BE2C (cell line): ENCODE results near the gene TCERG1L.

Source experiments
- DNase-seq: peaks from one replicate; pipeline ENCODE4 v3.0.0-alpha.2; 2020
- H3K27me3 ChIP-seq: fragments of 250-450 bp; sonication (Bioruptor Pico); 2 replicates; pipeline ENCODE4 v1.5.1; 2020; ENCODE audit warnings: mild to moderate bottlenecking
- H3K36me3 ChIP-seq: fragments of 250-450 bp; sonication (Bioruptor Pico); 2 replicates; pipeline ENCODE4 v1.5.1; 2020; ENCODE audit warnings: mild to moderate bottlenecking
- H3K4me1 ChIP-seq: fragments of 250-450 bp; sonication (Bioruptor Pico); 2 replicates; pipeline ENCODE4 v1.5.1; 2020
- H3K4me3 ChIP-seq: 2 replicates; pipeline ENCODE4 v1.5.1; 2011; ENCODE audit warnings: low read depth, low read length
- H3K9me3 ChIP-seq: fragments of 250-450 bp; sonication (Bioruptor Pico); 2 replicates; pipeline ENCODE4 v1.5.1; 2020
- TF ChIP-seq, protein P1 (sequence below): IDR thresholded peaks from 2 replicates; pipeline ENCODE4 v1.5.1; 2012; ENCODE audit warnings: mild to moderate bottlenecking, low read depth, low read length

The TCERG1L gene

DNA sequence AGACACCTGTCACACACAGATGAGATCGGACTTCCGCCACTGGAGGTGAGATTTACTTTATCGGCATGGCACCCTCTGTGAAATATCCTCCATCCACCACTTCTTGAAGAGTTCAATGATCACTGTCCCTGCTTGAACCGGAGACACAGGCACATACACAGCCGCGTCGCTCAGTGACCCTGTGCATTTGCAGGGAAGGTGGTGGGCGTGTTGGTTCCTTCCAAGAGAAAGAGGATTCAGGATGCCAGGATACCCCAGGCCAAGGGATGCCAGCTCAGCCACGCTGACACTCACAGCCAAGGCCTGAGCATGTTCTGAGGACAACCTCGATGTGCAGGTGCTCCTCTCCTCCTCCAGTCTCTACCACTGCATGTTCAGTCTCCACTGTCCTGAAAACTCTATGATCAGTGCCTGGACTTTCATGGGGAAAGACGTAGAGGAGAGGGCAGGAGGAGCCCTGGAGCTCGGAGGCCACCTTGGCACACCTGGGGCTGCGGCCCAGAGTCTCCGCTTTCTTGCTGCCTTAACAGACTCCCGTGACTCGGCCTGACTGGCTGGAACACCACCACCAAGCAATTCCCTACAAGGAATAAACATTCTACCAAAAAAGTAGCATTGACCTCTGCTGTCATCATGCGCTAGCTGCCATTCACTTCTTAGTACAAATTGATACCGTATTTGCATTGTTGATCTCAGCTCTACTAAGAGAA lies 115.2 kb downstream of the TCERG1L start:
- no peaks in the 10 kb centered on the region for H3K27me3 ChIP-seq
- no peaks in the 10 kb centered on the region for H3K4me1 ChIP-seq
- TF ChIP-seq, protein P1, sequence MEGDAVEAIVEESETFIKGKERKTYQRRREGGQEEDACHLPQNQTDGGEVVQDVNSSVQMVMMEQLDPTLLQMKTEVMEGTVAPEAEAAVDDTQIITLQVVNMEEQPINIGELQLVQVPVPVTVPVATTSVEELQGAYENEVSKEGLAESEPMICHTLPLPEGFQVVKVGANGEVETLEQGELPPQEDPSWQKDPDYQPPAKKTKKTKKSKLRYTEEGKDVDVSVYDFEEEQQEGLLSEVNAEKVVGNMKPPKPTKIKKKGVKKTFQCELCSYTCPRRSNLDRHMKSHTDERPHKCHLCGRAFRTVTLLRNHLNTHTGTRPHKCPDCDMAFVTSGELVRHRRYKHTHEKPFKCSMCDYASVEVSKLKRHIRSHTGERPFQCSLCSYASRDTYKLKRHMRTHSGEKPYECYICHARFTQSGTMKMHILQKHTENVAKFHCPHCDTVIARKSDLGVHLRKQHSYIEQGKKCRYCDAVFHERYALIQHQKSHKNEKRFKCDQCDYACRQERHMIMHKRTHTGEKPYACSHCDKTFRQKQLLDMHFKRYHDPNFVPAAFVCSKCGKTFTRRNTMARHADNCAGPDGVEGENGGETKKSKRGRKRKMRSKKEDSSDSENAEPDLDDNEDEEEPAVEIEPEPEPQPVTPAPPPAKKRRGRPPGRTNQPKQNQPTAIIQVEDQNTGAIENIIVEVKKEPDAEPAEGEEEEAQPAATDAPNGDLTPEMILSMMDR = no peak
- no peaks in the 10 kb centered on the region for H3K36me3 ChIP-seq
- DNase-seq = no peak
- H3K9me3 ChIP-seq = no peaks in the 10 kb centered on the region
- H3K4me3 ChIP-seq = no peak overlapping the region

DNA sequence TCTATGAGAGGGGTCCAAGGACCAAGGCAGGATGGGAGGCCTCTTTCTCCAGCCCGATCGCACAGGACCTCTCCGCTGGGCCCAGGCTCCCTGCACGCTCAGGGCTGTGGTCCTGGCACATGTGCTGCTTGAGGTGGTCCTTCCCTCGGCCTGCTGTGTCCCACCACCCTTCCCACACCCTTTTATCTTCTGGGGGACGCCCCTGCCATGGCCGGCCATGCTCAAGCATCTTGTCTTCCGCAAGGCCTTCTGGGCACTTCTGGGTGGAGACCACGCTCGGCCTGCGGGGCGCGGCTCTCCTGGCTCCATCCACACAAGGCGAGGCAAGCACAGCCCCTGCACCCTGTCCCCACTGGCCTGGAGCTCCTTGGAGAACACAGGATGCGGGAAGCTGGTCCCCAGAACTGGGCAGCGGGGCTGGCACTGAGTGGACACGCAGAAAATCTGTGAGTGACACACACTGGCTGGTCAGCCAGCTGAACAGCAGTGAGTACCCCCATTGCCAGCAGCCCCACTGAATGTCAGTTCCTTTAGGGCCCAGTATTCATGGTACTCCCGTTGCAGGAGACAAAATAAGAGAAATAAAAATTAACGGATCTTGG lies 115.9 kb downstream of the TCERG1L start:
- H3K4me3 ChIP-seq = no peak overlapping the region
- TF ChIP-seq, protein P1 = no peak
- H3K27me3 ChIP-seq = no peaks in the 10 kb centered on the region
- DNase-seq = no peak
- H3K4me1 ChIP-seq = no peaks in the 10 kb centered on the region
- no peaks in the 10 kb centered on the region for H3K36me3 ChIP-seq
- H3K9me3 ChIP-seq = no peaks in the 10 kb centered on the region

DNA sequence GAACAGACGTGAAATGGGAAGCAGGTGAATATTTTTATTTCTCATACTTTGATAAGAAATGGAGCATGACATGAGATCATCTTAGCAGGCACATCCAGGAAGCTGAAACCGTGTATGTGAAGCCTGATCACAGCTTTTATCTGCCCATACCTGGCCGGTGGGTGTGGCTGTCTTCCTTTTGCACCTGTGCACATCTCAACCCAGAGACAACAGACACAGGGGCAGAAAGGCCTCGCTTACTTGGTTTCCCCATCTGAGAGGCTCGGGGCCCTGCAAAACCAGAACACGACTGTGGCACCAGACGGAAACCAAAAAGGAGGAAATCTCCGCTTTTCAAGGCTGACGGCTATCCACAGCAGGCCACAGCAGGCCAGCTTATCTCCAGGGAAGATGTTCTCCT lies 116.4 kb downstream of the TCERG1L start:
- H3K36me3 ChIP-seq = no peaks in the 10 kb centered on the region
- no peaks in the 10 kb centered on the region for H3K4me1 ChIP-seq
- no peaks in the 10 kb centered on the region for H3K9me3 ChIP-seq
- no peak for DNase-seq
- no peak overlapping the region for H3K4me3 ChIP-seq
- H3K27me3 ChIP-seq = no peaks in the 10 kb centered on the region
- TF ChIP-seq, protein P1 = no peak

DNA sequence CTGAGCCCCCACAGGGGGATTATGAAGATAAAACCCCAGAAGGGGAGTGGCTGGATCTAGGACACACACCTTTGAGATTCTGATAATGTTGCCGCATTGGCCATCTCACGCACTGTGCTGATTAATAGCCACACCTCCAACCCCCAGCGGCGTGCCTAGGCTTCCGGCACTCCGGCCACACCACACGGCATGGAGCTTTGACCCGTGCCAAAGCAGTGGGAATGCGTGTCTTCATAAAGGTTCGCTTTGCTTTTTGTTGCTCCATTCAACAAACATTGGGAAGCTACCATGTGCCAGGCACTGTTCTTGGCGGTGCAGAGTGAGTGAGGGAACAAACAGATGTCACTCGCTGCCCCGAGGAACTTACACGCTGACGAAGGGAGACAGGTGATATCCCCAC lies 117.6 kb downstream of the TCERG1L start:
- TF ChIP-seq, protein P1 = no peak
- Histone ChIP-seq H3K4me1 (no peaks in the 10 kb centered on the region), H3K9me3 (no peaks in the 10 kb centered on the region), H3K27me3 (no peaks in the 10 kb centered on the region), H3K36me3 (no peaks in the 10 kb centered on the region), H3K4me3 (no peak overlapping the region)
- DNase-seq = no peak

DNA sequence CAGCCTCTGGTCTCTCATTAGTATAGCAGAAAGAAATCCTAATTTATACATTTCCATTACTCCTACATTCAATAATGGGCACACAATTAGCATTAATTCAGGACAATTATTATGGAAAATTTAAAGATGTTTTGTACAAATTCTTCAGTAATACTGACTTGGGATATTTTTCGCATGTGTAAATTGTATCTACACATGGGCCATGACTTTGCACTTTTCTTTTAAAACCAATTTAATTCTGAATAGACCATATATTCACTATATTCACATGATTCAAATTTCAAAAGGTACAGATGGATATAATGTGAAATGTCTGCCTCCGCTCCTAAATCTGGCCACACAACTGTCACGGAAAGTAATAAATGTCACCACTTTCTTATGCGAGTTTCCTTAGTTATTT lies 123.0 kb downstream of the TCERG1L start:
- TF ChIP-seq, protein P1 = no peak
- DNase-seq = no peak

DNA sequence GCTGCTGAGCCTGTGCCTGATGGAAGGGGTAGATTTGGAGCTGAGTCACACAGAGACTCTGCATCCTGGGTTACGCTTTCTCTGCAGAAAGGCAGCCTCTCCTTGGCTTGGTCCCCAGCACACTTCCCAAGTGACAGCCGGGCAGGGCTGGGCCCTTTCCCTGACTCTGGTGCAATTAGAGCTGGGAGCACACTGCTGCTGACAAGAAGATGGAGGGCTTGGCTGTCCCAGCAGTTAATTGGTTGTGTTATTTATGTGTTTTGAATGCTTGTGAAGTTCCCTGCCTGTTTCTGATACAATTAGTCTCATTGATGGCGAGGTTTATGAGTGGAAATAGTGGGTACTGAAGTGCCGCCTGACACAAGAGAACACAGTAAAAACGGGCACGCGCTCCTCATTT lies 123.6 kb downstream of the TCERG1L start:
- Histone ChIP-seq H3K36me3 (no peaks in the 10 kb centered on the region), H3K27me3 (no peaks in the 10 kb centered on the region), H3K4me3 (no peak overlapping the region), H3K4me1 (no peaks in the 10 kb centered on the region), H3K9me3 (no peaks in the 10 kb centered on the region)
- no peak for DNase-seq
- TF ChIP-seq, protein P1 = no peak

More for the DNA sequence above, 123.0 kb downstream of the TCERG1L start:
- H3K9me3 ChIP-seq = no peaks in the 10 kb centered on the region
- no peaks in the 10 kb centered on the region for H3K27me3 ChIP-seq
- no peaks in the 10 kb centered on the region for H3K36me3 ChIP-seq
- H3K4me1 ChIP-seq = no peaks in the 10 kb centered on the region
- no peak overlapping the region for H3K4me3 ChIP-seq
